C4-2B (cell line): ENCODE results near the gene BCO1.

Experiments used
- CTCF ChIP-seq: fragments of 450-650 bp; conservative IDR thresholded peaks from 2 replicates; pipeline ENCODE4 v1.5.1; 2017; ENCODE audit warnings: mild to moderate bottlenecking
- ZFX ChIP-seq: fragments of 450-650 bp; IDR thresholded peaks from 2 replicates; pipeline ENCODE4 v1.6.1; 2017

- TF ChIP-seq CTCF = peak; percentile 83
- no peak for TF ChIP-seq ZFX
These were observed 22.7 kb downstream of the BCO1 start for GRCh38 chr16:81261049-81261648.
